GM12801 (cell line): ENCODE data around the gene SH2D4B.

Experiments
- CTCF ChIP-seq: IDR thresholded peaks from one replicate; pipeline ENCODE4 v1.5.1; 2011; ENCODE audit warnings: control low read depth; ENCODE audit not compliant: insufficient read length; ENCODE audit errors: extremely low read depth

The SH2D4B gene

GRCh38 chr10:80622153-80622552 is 84.5 kb downstream of the SH2D4B start:
- no peak for TF ChIP-seq CTCF

DNA sequence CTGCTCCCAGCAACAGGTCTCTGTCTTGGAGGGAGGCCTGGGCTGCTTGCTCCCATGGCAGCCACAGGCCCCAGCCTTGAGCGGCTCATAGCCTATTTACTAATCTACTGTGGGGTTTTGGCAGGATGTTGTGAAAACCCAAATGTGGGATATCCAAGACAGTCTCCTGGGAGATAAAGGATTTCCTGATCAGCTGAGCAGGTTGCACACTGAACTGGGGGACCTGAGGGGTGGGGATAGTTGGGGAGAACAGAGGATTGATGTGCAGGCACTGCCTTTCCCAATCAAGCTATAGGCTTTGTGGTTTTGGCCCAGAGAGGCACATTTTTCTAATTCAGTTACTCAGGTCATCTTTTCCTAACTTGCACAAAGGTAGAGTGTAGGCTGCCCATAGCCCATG is 92.6 kb downstream of the SH2D4B start:
- no peak for TF ChIP-seq CTCF

GRCh38 chr10:80632742-80633141 is 95.0 kb downstream of the SH2D4B start:
- TF ChIP-seq CTCF, result no peak

- no peak for TF ChIP-seq CTCF
These were observed 95.7 kb downstream of the SH2D4B start for GRCh38 chr10:80633383-80633860.

DNA sequence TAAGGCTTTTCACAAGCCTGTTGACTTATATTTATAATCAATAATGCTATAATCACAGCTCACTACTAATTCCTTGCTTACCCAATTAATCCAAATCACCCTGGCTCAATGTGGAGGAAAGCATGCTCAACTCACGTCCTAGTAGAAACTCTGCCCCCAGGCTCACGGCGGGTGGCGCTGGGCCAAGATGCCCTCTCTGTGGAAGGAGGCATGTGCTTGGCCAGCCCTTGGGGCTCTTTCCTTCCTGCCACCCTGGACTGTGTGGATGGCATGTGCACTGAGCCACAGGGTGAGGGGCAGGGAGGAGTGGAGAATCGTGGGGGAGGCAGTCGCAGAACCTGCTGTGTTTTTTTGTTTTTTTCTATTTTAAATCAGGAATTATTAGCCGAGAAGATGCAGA is 96.2 kb downstream of the SH2D4B start:
- no peak for TF ChIP-seq CTCF

DNA sequence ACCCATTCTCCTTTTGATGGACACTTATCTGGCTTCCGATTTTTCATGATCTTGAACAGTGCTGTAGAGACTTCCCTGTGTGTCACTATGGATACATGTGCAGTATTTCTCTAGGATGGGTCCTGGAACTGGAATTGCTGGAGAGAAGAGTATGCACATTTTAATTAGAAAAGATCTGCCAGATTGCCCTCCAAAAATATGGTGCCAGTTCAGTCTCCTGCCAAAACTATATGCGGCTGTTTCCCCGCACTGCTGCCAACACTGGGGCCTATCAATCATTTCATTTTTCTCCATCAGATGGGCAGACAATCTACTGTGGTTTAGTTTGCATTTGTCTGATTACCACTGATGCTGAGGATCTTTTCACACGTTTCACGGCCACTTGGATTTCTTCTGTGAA is 105.0 kb downstream of the SH2D4B start:
- TF ChIP-seq CTCF, result no peak

- no peak for TF ChIP-seq CTCF
These were observed 108.7 kb downstream of the SH2D4B start for GRCh38 chr10:80646366-80646765.
